MM.1S (cell line): ENCODE data around the gene C10orf95.

Experiments
- DNase-seq: peaks from one replicate; pipeline ENCODE4 v3.0.0-alpha.2; 2015
- H2AFZ ChIP-seq: fragments of 300-600 bp; sonication (generic); 2 replicates; pipeline ENCODE4 v1.6.0; 2016; ENCODE audit warnings: antibody characterized with exemption, low read length
- H3F3A ChIP-seq: fragments of 300-600 bp; sonication (generic); 2 replicates; pipeline ENCODE4 v1.6.1; 2016; ENCODE audit warnings: mild to moderate bottlenecking, antibody characterized with exemption, low read length, moderate library complexity, mixed read lengths; ENCODE audit not compliant: insufficient read depth
- H3K27ac ChIP-seq: fragments of 300-600 bp; sonication (generic); 2 replicates; pipeline ENCODE4 v1.5.1; 2016; ENCODE audit warnings: mild to moderate bottlenecking, low read length
- H3K27me3 ChIP-seq: fragments of 300-600 bp; sonication (generic); replicated peaks from 2 replicates; pipeline ENCODE4 v1.6.0; 2016; ENCODE audit warnings: low read length; ENCODE audit not compliant: insufficient read depth
- H3K36me3 ChIP-seq: fragments of 300-600 bp; sonication (generic); replicated peaks from 2 replicates; pipeline ENCODE4 v1.6.1; 2016; ENCODE audit warnings: mild to moderate bottlenecking, low read length, mixed read lengths; ENCODE audit not compliant: insufficient read depth
- H3K4me1 ChIP-seq: fragments of 300-600 bp; sonication (generic); 2 replicates; pipeline ENCODE4 v1.6.1; 2016; ENCODE audit warnings: low read length, mixed read lengths
- H3K4me2 ChIP-seq: fragments of 300-600 bp; sonication (generic); 2 replicates; pipeline ENCODE4 v1.6.0; 2016; ENCODE audit warnings: low read depth, low read length
- H3K4me3 ChIP-seq: fragments of 300-600 bp; sonication (generic); 2 replicates; pipeline ENCODE4 v1.5.1; 2016; ENCODE audit warnings: low read length, mixed read lengths
- H3K79me2 ChIP-seq: fragments of 300-600 bp; sonication (generic); 2 replicates; pipeline ENCODE4 v1.6.1; 2016; ENCODE audit warnings: mixed run types, low read length, mixed read lengths
- H3K9ac ChIP-seq: fragments of 300-600 bp; sonication (generic); 2 replicates; pipeline ENCODE4 v1.6.1; 2016; ENCODE audit warnings: low read length, mixed read lengths
- H3K9me2 ChIP-seq: fragments of 300-600 bp; sonication (generic); replicated peaks from 2 replicates; pipeline ENCODE4 v1.6.1; 2016; ENCODE audit warnings: mild to moderate bottlenecking, low read length, mixed read lengths; ENCODE audit not compliant: insufficient read depth
- H3K9me3 ChIP-seq: fragments of 300-600 bp; sonication (generic); replicated peaks from 2 replicates; pipeline ENCODE4 v1.6.1; 2016; ENCODE audit warnings: mild to moderate bottlenecking, low read length, mixed read lengths; ENCODE audit not compliant: insufficient read depth
- H4K20me1 ChIP-seq: fragments of 300-600 bp; sonication (generic); 2 replicates; pipeline ENCODE4 v1.6.1; 2016; ENCODE audit warnings: mild to moderate bottlenecking, low read length, moderate library complexity, mixed read lengths; ENCODE audit not compliant: insufficient read depth
- EZH2 ChIP-seq: fragments of 300-600 bp; sonication (generic); optimal IDR thresholded peaks from 2 replicates; pipeline ENCODE3; 2017; ENCODE audit warnings: low read depth, mild to moderate bottlenecking, antibody characterized with exemption, low read length, mixed read lengths
- EZH2phosphoT487 ChIP-seq: fragments of 300-600 bp; sonication (generic); IDR thresholded peaks from 2 replicates; pipeline ENCODE4 v1.6.1; 2018; ENCODE audit warnings: antibody characterized with exemption, low read length
- TF ChIP-seq, protein P1 (sequence below): fragments of 300-600 bp; sonication (generic); IDR thresholded peaks from 2 replicates; pipeline ENCODE4 v1.5.1; 2016; ENCODE audit warnings: antibody characterized with exemption, low read length, mixed read lengths

Gene C10orf95

DNA sequence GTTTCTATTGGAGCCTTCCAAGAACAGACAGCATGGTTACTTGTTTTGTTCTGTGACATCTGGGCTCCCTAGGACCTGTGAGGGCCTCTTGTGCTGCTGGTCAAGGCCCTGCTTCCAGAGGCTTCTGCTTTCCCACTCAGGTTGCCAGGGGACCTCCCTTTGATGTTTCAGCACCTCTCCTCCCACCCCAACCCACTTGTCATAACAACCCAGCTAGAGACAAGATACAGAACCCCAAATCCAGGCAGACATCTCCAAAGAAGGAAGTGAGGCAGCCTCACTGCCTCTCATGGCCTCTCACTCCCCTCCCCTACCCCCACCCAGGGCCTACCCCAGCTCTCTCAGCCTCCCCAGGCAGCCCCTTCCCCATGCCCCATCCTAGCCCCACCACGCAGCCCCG lies 44.5 kb downstream of the C10orf95 start:
- Histone ChIP-seq H3K4me2 (no peak overlapping the region), H3K79me2 (no peaks in the 10 kb centered on the region), H3K9me3 (no peaks in the 10 kb centered on the region), H3K36me3 (no peaks in the 10 kb centered on the region), H3K4me3 (no peak overlapping the region), H3K9me2 (no peaks in the 10 kb centered on the region), H2AFZ (no peak overlapping the region), H3F3A (peaks cover 13% of the 10 kb centered on the region; the same call in 1 of the 2 replicates), H3K4me1 (no peaks in the 10 kb centered on the region), H3K27ac (no peak overlapping the region), H4K20me1 (no peaks in the 10 kb centered on the region), H3K9ac (no peak overlapping the region), H3K27me3 (peaks cover 46% of the 10 kb centered on the region)
- TF ChIP-seq EZH2 (no peak), EZH2phosphoT487 (no peak)
- TF ChIP-seq, protein P1, sequence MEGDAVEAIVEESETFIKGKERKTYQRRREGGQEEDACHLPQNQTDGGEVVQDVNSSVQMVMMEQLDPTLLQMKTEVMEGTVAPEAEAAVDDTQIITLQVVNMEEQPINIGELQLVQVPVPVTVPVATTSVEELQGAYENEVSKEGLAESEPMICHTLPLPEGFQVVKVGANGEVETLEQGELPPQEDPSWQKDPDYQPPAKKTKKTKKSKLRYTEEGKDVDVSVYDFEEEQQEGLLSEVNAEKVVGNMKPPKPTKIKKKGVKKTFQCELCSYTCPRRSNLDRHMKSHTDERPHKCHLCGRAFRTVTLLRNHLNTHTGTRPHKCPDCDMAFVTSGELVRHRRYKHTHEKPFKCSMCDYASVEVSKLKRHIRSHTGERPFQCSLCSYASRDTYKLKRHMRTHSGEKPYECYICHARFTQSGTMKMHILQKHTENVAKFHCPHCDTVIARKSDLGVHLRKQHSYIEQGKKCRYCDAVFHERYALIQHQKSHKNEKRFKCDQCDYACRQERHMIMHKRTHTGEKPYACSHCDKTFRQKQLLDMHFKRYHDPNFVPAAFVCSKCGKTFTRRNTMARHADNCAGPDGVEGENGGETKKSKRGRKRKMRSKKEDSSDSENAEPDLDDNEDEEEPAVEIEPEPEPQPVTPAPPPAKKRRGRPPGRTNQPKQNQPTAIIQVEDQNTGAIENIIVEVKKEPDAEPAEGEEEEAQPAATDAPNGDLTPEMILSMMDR = no peak
- DNase-seq = no peak

DNA sequence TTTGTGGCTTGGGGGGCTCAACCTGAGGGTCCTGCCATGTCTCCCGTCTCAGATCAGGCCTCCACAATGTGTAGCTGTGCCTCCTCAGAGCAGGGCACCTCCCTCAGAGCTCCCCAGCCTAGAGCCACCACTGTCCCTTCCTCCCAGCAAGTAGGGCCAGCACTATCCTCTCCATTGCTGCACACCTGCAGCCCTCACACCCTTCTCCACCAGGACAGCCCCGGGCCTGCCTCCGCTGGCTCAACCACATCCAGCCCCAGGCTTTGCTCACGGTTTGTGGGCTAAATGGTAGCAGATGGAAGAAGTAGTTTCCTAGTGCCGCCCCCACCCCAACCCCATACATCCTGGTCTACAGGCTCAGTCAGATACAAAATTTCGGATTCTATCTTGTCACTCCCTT lies 45.7 kb downstream of the C10orf95 start:
- Histone ChIP-seq H3K27me3 (peaks cover 34% of the 10 kb centered on the region), H3F3A (peaks cover 20% of the 10 kb centered on the region; the same call in 1 of the 2 replicates), H3K9me2 (no peaks in the 10 kb centered on the region), H2AFZ (no peak overlapping the region), H3K79me2 (peaks cover under 1% of the 10 kb centered on the region; the same call in 1 of the 2 replicates), H3K9ac (no peak overlapping the region), H3K27ac (no peak overlapping the region), H3K36me3 (peaks cover 8% of the 10 kb centered on the region; the same call in 1 of the 2 replicates), H4K20me1 (peaks cover 4% of the 10 kb centered on the region; the same call in 1 of the 2 replicates), H3K4me2 (no peak overlapping the region), H3K4me1 (no peaks in the 10 kb centered on the region), H3K9me3 (no peaks in the 10 kb centered on the region), H3K4me3 (no peak overlapping the region)
- TF ChIP-seq EZH2 = no peak
- TF ChIP-seq, protein P1 = no peak
- TF ChIP-seq EZH2phosphoT487 = no peak
- DNase-seq = no peak

DNA sequence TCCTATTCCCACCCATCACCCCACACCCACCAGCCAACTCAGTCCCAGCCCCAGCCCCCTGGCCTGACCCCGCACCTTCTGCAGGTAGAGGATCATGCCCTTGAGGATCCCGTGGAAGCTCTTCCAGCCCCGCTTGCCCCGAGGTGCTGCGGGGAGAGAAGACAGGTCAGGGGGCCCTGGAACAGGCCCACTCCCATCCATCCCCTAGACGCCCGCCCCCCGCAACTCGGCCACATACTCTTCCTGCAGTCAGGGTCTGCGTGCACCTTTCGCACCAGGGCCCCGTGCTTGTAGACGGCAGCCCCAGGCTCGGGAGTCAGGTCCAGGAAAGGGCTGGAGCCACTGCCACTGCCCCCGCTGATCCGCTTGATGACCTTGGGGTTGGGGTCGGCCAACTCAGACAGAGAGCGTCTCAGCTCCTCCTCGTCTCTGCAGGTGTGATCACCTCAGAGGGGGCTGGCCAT lies 46.2 kb downstream of the C10orf95 start:
- Histone ChIP-seq H3K27me3 (peaks cover 29% of the 10 kb centered on the region), H3K4me3 (no peak overlapping the region), H2AFZ (no peak overlapping the region), H4K20me1 (peaks cover 6% of the 10 kb centered on the region; the same call in 1 of the 2 replicates), H3F3A (peaks cover 20% of the 10 kb centered on the region; the same call in 1 of the 2 replicates), H3K36me3 (peaks cover 8% of the 10 kb centered on the region; the same call in 1 of the 2 replicates), H3K27ac (no peak overlapping the region), H3K4me2 (no peak overlapping the region), H3K9me2 (no peaks in the 10 kb centered on the region), H3K4me1 (peaks cover under 1% of the 10 kb centered on the region; the same call in 1 of the 2 replicates), H3K9ac (no peak overlapping the region), H3K79me2 (peaks cover 5% of the 10 kb centered on the region), H3K9me3 (no peaks in the 10 kb centered on the region)
- no peak for DNase-seq
- TF ChIP-seq, protein P1 = no peak
- TF ChIP-seq EZH2phosphoT487 (no peak), EZH2 (no peak)
